Hepatocyte (in vitro differentiated cells): ENCODE data around the gene MED9.

ENCODE experiments used
- CTCF ChIP-seq: fragments of 200-600 bp; sonication (generic); IDR thresholded peaks from 2 replicates; pipeline ENCODE4 v1.5.1; 2016; ENCODE audit warnings: antibody characterized with exemption, mild to moderate bottlenecking; ENCODE audit not compliant: poor library complexity
- EZH2 ChIP-seq: fragments of 200-600 bp; sonication (generic); IDR thresholded peaks from 2 replicates; pipeline ENCODE4 v1.6.1; 2016; ENCODE audit warnings: antibody characterized with exemption, mild to moderate bottlenecking, borderline replicate concordance

GRCh38 chr17:17540935-17541639 is 64.3 kb downstream of the MED9 start:
- TF ChIP-seq CTCF, result no peak
- TF ChIP-seq EZH2, result no peak
